GM18508 (cell line): ENCODE results near the gene DNM2.
"Not testable (repeated sequence)": the region's sequence is repeated elsewhere in the genome, so short reads cannot be mapped to it uniquely, and the experiment has no call there.

Experiments used
- ATAC-seq: cut with Tn5 transposase; IDR thresholded peaks from one replicate; pipeline ENCODE4 v1.9.1; 2021; ENCODE audit warnings: moderate number of reproducible peaks; ENCODE audit not compliant: insufficient read depth, unreplicated experiment

DNM2 gene

GRCh38 chr19:10749435-10750384, 31.8 kb downstream of the DNM2 start:
- ATAC-seq, result no peak

GRCh38 chr19:10751109-10751953, 33.5 kb downstream of the DNM2 start:
- ATAC-seq, result no peak

- no peak for ATAC-seq
These were observed 34.5 kb downstream of the DNM2 start for GRCh38 chr19:10752237-10752912.

- ATAC-seq, result no peak
These were observed 35.2 kb downstream of the DNM2 start for GRCh38 chr19:10752913-10753704.

GRCh38 chr19:10756371-10756770, 38.5 kb downstream of the DNM2 start:
- no peak for ATAC-seq

- no peak for ATAC-seq
These were observed 38.9 kb downstream of the DNM2 start for GRCh38 chr19:10756791-10757190.

- not testable (repeated sequence) for ATAC-seq
These were observed 40.2 kb downstream of the DNM2 start for GRCh38 chr19:10758050-10758449.

- ATAC-seq, result no peak
These were observed 41.1 kb downstream of the DNM2 start for GRCh38 chr19:10758978-10759377.

GRCh38 chr19:10760273-10760944, 42.5 kb downstream of the DNM2 start:
- ATAC-seq, result no peak

GRCh38 chr19:10761443-10762250, 43.8 kb downstream of the DNM2 start:
- no peak for ATAC-seq

GRCh38 chr19:10762656-10763055, 44.8 kb downstream of the DNM2 start:
- no peak for ATAC-seq

GRCh38 chr19:10763411-10763810, 45.5 kb downstream of the DNM2 start:
- no peak for ATAC-seq

GRCh38 chr19:10763828-10764339, 46.0 kb downstream of the DNM2 start:
- ATAC-seq, result no peak

GRCh38 chr19:10764340-10764894, 46.5 kb downstream of the DNM2 start:
- no peak for ATAC-seq

- no peak for ATAC-seq
These were observed 48.3 kb downstream of the DNM2 start for GRCh38 chr19:10766049-10766623.

GRCh38 chr19:10766671-10767201, 48.9 kb downstream of the DNM2 start:
- no peak for ATAC-seq

GRCh38 chr19:10767726-10768125, 49.8 kb downstream of the DNM2 start:
- no peak for ATAC-seq
